CD4-positive, alpha-beta T cell (primary cell): Measurements from ENCODE around the gene BTBD9. TPM values are rescaled to one million over a fixed set of nuclear protein-coding genes. Genes with fewer than 3 reads are reported as not detected.

Experiments
- ATAC-seq: fragments of 200-7000 bp; cut with Tn5 transposase; one replicate; pipeline ENCODE4 v1.10.0; 2022; ENCODE audit warnings: mild to moderate bottlenecking; ENCODE audit not compliant: poor library complexity
- CTCF ChIA-PET: fragments of 350-600 bp; sonication (Branson Sonifier 250); formaldehyde crosslinking; loops from one replicate; lab custom pipeline; 2021; ENCODE audit warnings: antibody characterized with exemption, inconsistent platforms; lab: Charles Lee
- POLR2A ChIA-PET: fragments of 350-600 bp; sonication (Branson Sonifier 250); formaldehyde crosslinking; loops from one replicate; lab custom pipeline; 2021; ENCODE audit warnings: antibody characterized with exemption, inconsistent platforms; lab: Charles Lee
- DNase-seq, 14 experiments: peaks; one replicate each; pipeline ENCODE4 v3.0.0-alpha.2; 2013 to 2020; ENCODE audit warnings: mixed read lengths in 2 of 14
- H3K27ac ChIP-seq, 2 donors: one replicate each; pipeline versions ENCODE4 v1.5.1 to v1.7.0; 2013; ENCODE audit warnings: low read length in 2 of 2, low read depth in 1 of 2, mild to moderate bottlenecking in 1 of 2
- H3K27me3 ChIP-seq, 2 experiments: 1 replicate in 1 of 2; 2 replicates in 1 of 2; pipeline versions ENCODE4 v1.6.1 to v1.7.0; 2013; ENCODE audit warnings: low read length in 2 of 2, control low read depth in 1 of 2, mild to moderate bottlenecking in 1 of 2, moderate library complexity in 1 of 2; ENCODE audit not compliant: insufficient read depth in 2 of 2, control insufficient read depth in 1 of 2
- H3K36me3 ChIP-seq: one replicate; pipeline ENCODE4 v1.6.1; 2013; ENCODE audit warnings: low read length, control low read depth; ENCODE audit not compliant: insufficient read depth
- H3K4me1 ChIP-seq: one replicate; pipeline ENCODE4 v1.6.1; 2013; ENCODE audit warnings: low read length, control low read depth; ENCODE audit not compliant: insufficient read depth
- H3K4me3 ChIP-seq: one replicate; pipeline ENCODE4 v1.5.1; 2013; ENCODE audit warnings: mild to moderate bottlenecking, low read length, moderate library complexity
- H3K9me3 ChIP-seq, 2 experiments: 1 replicate in 1 of 2; 2 replicates in 1 of 2; pipeline versions ENCODE4 v1.6.1 to v1.7.0; 2013; ENCODE audit warnings: low read length in 2 of 2, mild to moderate bottlenecking in 2 of 2, control low read depth in 1 of 2, moderate library complexity in 1 of 2; ENCODE audit not compliant: control insufficient read depth in 1 of 2, insufficient read depth in 1 of 2
- H3K27ac Mint-ChIP-seq: one replicate; pipeline ENCODE4 v1.8.0; 2020; ENCODE audit warnings: mixed read lengths
- H3K27me3 Mint-ChIP-seq: one replicate; pipeline ENCODE4 v1.8.0; 2021; ENCODE audit warnings: mixed read lengths
- H3K36me3 Mint-ChIP-seq: one replicate; pipeline ENCODE4 v1.8.0; 2021; ENCODE audit warnings: low read depth, mixed read lengths
- H3K4me1 Mint-ChIP-seq: one replicate; pipeline ENCODE4 v1.8.0; 2021; ENCODE audit warnings: low read depth, mixed read lengths
- H3K4me3 Mint-ChIP-seq: one replicate; pipeline ENCODE4 v1.8.0; 2020; ENCODE audit warnings: mild to moderate bottlenecking, mixed read lengths
- H3K9me3 Mint-ChIP-seq: one replicate; pipeline ENCODE4 v1.8.0; 2020; ENCODE audit warnings: mixed read lengths
- intact Hi-C, 2 experiments: fragments of 100-400 bp; cut with DNase I in 1 of 2; cut with micrococcal nuclease in 1 of 2; formaldehyde crosslinking; loops; one replicate each; pipeline versions ENCODE4 v1.15.1 to v1.9.0; 2023 to 2025; cut with DNase I, micrococcal nuclease
- total RNA-seq, 174 experiments: library from RNA in 2 of 174; stranded (reverse) in 2 of 174; gene quantifications; one replicate each; pipeline ENCODE4 v1.2.3 and lab custom pipeline; 2021 to 2026
- TF ChIP-seq, protein P1 (sequence below): fragments of 200-600 bp; IDR thresholded peaks from one replicate; pipeline ENCODE4 v1.8.0; 2022; ENCODE audit warnings: antibody characterized with exemption, mild to moderate bottlenecking

The BTBD9 gene
- total RNA-seq, 2 experiments from 2014 or later: 58.7 to 59.3 TPM

DNA sequence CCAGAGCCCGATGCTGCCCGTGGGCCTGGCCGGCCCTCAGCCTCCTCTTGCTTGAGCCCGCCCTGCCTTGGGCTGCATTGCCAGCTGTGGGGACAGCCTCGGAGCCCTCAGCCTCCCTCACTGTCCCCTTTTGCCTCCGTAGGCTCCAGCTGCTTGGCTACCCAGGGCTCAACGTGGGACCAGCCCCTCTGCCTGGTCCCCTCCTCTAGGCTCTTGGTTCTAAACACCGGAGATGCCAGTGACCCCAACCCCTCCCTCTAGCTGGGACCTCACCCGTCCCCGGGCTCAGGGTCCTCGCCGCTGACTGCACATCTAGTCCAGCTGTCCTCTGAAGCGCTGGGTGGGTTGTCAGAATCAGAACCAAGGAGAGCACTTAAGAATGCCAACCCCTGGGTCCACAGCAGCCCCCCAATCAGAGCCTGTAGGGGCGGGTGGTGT, 475.0 kb downstream of the BTBD9 start:
- Mint-ChIP-seq H3K27ac (no peak overlapping the region), H3K36me3 (no peaks in the 10 kb centered on the region), H3K27me3 (no peaks in the 10 kb centered on the region), H3K9me3 (no peaks in the 10 kb centered on the region), H3K4me3 (no peak overlapping the region), H3K4me1 (no peaks in the 10 kb centered on the region)
- Histone ChIP-seq H3K4me1 (no peaks in the 10 kb centered on the region), H3K36me3 (no peaks in the 10 kb centered on the region), H3K9me3 (no peaks in the 10 kb centered on the region), H3K27ac (no peak overlapping the region), H3K27me3 (no peaks in the 10 kb centered on the region), H3K4me3 (no peak overlapping the region)
- TF ChIP-seq, protein P1, sequence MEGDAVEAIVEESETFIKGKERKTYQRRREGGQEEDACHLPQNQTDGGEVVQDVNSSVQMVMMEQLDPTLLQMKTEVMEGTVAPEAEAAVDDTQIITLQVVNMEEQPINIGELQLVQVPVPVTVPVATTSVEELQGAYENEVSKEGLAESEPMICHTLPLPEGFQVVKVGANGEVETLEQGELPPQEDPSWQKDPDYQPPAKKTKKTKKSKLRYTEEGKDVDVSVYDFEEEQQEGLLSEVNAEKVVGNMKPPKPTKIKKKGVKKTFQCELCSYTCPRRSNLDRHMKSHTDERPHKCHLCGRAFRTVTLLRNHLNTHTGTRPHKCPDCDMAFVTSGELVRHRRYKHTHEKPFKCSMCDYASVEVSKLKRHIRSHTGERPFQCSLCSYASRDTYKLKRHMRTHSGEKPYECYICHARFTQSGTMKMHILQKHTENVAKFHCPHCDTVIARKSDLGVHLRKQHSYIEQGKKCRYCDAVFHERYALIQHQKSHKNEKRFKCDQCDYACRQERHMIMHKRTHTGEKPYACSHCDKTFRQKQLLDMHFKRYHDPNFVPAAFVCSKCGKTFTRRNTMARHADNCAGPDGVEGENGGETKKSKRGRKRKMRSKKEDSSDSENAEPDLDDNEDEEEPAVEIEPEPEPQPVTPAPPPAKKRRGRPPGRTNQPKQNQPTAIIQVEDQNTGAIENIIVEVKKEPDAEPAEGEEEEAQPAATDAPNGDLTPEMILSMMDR: no peak
- intact Hi-C loops: no loop called here
- CTCF ChIA-PET: no interaction called here
- no peak for ATAC-seq
- POLR2A ChIA-PET: no interaction called here
- DNase-seq: no peak

DNA sequence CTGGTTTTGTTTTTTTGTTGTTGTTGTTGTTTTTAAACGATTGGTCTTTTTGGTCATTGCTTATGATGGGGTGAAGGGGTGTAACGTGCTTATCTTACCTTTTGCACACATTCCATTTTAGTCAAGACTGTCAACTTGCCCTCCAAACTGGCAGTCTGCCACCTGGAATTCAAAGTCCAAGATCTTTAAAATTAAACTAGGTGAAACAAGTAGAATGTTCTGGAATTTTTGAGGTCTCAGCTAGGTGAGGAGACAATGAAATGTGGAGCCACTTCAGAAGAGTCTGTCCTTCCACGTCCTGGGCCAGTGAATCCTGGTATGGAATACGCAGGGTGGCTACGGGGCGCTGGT, 475.6 kb downstream of the BTBD9 start:
- H3K4me3 Mint-ChIP-seq: no peak overlapping the region
- no peak overlapping the region for H3K27ac ChIP-seq
- ChIA-PET CTCF (no interaction called here), POLR2A (no interaction called here)
- H3K4me1 ChIP-seq: no peaks in the 10 kb centered on the region
- peaks cover 0 to 3% of the 10 kb centered on the region in 2 experiments for H3K9me3 ChIP-seq
- H3K27me3 ChIP-seq: no peaks in the 10 kb centered on the region
- TF ChIP-seq, protein P1: no peak
- H3K4me3 ChIP-seq: no peak overlapping the region
- no peaks in the 10 kb centered on the region for H3K9me3 Mint-ChIP-seq
- no peak overlapping the region for H3K27ac Mint-ChIP-seq
- peaks cover 3% of the 10 kb centered on the region for H3K36me3 Mint-ChIP-seq
- no peaks in the 10 kb centered on the region for H3K4me1 Mint-ChIP-seq
- ATAC-seq: no peak
- no peak for DNase-seq
- H3K27me3 Mint-ChIP-seq: no peaks in the 10 kb centered on the region
- no peaks in the 10 kb centered on the region for H3K36me3 ChIP-seq
- intact Hi-C loops: no loop called here

DNA sequence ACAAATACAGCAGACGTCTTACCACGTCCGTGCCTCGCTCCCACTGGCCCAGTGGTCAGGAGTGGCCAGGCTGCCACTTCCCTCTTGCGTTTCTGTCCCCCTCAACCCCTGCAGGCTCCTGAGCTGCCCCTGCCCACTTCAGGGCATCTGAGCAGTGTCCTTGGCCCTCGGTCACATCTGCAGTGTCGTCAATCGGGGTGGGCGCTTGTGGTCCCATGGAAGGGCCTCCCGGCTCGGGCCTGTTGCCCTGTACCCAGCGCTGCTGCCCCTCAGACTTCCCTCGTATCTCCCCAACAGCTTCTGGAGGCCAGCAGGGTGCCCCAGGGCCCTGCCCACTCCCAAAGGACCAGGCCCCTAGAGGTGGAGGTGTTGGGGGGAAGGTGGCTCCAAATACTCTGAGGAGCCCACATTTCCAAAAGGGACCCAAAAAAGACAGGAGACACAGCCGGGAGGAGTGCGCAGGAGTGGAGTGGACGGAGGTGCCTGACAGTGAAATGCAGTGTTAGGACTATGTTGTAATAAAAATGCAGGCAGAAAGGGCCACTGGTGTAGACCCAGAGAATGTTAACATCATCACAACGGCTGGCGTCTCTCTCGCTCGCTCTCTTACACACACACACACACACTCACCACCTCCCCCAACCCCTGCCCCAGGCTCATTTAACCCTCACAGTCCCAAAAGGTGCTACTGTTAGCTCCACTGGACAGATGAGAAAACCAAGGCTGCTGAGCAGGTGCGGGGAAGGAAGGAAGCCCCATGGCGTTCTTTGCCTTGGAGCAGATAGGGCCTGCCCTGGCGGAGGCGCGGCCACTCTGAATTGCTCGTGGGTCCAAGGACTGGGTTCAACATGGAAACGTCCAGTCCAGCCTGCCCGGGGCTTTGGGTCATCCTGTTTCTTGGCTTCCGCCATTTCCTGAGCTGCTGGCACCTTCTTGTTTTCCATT, 476.3 kb downstream of the BTBD9 start:
- Histone ChIP-seq H3K4me1 (no peaks in the 10 kb centered on the region), H3K27ac (no peak overlapping the region), H3K4me3 (no peak overlapping the region), H3K9me3 (peaks cover 0 to 6% of the 10 kb centered on the region in 2 experiments), H3K27me3 (no peaks in the 10 kb centered on the region), H3K36me3 (no peaks in the 10 kb centered on the region)
- no peaks in the 10 kb centered on the region for H3K9me3 Mint-ChIP-seq
- CTCF ChIA-PET: no interaction called here
- TF ChIP-seq, protein P1: no peak
- no peaks in the 10 kb centered on the region for H3K27me3 Mint-ChIP-seq
- no peaks in the 10 kb centered on the region for H3K4me1 Mint-ChIP-seq
- ATAC-seq (no peak), DNase-seq (no peak)
- peaks cover 10% of the 10 kb centered on the region for H3K36me3 Mint-ChIP-seq
- intact Hi-C loops: no loop called here
- POLR2A ChIA-PET: interaction anchor here (0.6 kb wide), 1 partner anchor 160 kb away, joined by 3 read pairs; no protein-coding TSS in a partner anchor
- no peak overlapping the region for H3K4me3 Mint-ChIP-seq
- no peak overlapping the region for H3K27ac Mint-ChIP-seq
